HG03039 (cell line): ENCODE measurements around the gene PNCK.
"Not testable (repeated sequence)": the region's sequence is repeated elsewhere in the genome, so short reads cannot be mapped to it uniquely, and the experiment has no call there.

ENCODE experiments used
- ATAC-seq: cut with Tn5 transposase; IDR thresholded peaks from one replicate; pipeline ENCODE4 v1.9.1; 2021; ENCODE audit warnings: mild to moderate bottlenecking, moderate library complexity; ENCODE audit not compliant: unreplicated experiment

Gene PNCK

GRCh38 chrX:153686711-153687110 is 13.1 kb upstream of the PNCK start:
- ATAC-seq = no peak

DNA sequence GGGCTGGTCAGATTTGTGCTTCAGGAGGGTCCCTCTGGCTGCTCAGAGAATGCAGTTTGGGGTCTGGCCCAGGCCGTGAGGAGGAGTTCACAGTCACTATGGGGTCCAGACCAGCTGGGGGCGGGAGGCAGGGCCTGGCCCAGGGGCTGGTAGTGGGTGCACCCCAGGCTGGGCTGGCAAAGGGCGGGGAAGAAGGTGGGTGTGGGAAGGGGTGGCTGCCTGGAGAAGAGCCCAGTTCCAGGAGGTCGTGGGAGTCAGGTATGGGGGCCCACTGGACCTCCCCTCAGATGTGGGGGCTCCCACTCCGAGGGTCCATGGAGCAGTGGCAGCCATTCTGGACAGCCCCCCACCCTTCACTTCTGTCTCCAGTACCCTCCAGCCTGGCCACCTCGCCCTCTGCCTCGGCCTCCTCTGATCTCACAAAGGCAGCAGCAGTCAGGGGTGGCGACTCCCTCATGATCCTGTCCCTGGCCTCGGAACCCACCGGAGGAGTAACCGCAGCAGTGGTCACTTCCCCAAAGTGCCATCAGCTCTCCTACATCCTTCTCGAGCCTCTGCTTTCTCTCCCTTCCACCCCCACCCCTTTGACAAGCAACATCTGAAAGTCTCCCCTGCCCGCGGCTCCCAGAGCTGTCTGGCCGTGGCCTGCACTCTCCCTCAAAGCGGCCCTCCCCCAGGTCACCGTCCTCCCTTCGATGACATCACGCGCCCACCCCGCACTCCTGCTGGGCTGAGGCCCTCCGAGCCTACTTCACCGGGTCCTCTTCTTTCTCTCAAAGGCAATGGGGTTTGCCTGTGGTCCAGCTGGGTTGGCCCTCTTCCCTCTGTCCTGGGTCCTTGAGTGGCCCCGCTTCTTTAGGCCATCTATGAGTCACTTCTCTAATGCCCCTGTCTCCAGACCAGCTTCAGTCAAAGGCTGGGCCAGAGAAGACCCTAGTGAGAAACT is 12.4 kb upstream of the PNCK start:
- ATAC-seq = no peak

DNA sequence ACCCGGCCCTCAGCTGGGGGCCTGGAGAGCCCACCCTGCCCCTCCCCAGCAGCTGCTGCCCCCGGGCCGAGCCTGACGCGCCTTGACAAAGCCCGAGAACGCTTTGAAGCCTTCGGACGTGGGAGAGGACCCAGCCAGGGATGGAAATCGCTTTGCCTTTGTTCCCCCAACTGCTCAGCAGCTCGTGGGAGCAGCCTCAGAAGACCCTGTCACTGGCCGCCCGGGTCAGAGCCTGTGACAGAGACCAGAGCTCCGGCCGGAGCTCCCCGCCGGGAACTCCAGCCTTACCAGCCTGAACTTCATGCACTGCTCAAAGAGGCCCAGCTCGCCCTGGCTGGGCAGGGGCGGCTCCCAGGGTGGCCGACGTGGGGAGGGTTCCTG is 11.5 kb upstream of the PNCK start:
- ATAC-seq = no peak

DNA sequence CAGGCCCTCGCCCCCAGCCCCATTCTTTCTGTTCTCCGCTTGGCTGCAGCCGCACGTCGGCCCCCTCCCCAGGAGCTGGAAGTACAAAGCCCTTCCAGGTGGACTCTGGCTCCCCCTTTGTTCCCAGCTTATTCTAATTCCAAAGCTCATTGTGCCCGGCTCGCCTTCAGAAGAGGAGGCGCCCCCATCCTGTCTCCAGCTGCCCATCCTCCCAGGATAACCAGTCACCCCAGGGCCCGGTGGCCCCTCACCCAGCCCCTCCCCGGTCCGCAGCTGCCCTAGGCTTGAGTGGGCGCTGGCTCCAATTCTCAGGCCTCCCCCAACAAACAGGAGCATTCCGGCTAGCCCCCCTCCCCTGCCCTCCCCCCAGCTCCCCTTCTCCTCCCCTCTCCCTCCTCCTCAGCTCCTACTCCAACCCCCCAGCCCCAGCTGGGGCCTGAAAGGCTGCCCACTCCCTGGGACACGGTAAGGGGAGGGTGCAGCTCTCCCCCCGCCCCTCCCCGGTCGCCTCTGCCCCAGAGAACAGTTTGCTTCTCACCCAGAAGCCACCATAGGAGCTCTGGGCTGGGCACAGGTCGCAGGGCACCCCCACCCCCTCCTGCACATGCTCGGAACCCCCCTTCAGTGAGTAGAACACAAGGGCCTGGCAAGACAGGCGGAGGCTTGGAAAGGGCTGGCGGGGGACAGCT is 11.0 kb upstream of the PNCK start:
- no peak for ATAC-seq

GRCh38 chrX:153683486-153683885 is 9.9 kb upstream of the PNCK start:
- not testable (repeated sequence) for ATAC-seq

GRCh38 chrX:153681175-153681574 is 7.6 kb upstream of the PNCK start:
- ATAC-seq = no peak

DNA sequence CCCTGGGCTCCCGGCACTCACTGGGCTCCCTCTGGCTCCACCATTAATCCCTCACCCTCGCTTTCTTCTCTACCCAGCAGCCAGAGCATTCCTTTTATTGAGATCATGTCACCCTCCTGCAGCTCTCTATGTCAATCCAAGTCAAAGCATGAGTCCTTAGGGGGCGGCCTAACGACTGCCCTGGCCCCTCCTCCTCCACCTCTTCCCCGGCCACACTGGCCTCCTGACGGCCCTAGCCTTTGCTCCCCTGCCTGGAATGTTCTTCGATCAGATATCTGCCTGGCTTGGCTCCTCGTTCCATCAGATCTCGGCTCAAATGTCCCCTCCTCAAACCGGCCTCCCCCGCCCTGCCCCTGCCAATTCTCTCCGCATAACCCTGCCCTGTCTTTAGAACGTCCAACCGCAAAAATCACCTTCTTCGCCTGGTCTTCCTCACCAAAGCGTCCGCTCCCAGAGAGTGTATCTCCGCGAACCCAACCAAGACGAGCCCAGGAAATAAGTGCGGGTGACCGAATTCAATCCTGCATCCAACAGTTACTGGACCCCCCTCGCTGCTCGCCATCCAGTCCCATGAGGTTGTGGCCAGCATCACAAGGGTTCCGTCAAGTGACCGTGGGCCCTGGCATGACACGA is 722 bp upstream of the PNCK start:
- ATAC-seq = no peak

DNA sequence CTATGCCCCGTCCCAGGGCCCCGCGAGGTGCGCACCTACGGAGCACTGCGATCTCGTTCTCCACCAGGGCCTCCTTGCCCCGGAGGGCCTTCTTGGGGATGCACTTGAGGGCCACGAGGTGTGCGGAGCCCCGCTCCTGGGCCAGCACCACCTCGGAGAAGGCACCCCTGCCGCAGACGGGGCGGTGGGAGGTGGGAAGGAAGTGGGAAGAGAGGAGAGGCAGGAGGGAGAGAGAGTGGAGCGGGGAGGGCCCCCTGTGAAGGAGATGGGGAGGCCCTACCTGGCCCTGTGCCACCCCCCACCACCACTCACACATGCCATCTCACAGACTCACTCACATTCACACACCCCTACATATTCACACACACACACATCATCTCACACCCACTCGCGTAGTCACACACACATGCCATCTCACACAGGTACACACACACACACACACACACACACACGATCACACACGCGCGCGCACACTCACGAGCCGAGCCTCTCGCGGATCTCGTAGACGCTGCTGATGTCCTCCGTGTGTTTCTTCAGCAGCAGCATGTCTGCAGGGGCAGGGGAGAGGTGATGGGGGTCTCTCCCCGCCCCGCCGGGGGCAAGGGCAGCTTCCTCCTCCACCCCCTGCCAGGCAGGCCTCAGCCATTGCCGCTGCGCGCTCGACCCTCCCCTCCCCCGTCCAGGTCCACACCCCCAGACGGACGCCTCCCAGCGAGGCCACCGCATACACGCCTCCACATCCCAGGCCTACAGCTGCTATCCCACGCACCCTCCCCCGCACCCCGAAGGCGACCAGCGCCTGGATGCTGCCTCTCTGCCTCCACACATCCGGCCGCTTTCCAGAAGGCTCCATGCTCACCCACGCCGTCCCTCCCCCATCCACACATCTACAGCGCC is 834 bp downstream of the PNCK start:
- ATAC-seq = no peak

GRCh38 chrX:153671589-153672530 is 1.8 kb downstream of the PNCK start:
- no peak for ATAC-seq

GRCh38 chrX:153670748-153671588 is 2.6 kb downstream of the PNCK start:
- ATAC-seq = no peak

GRCh38 chrX:153669901-153670731 is 3.5 kb downstream of the PNCK start:
- no peak for ATAC-seq

- ATAC-seq = no peak
Measured at GRCh38 chrX:153669174-153669890, 4.3 kb downstream of the PNCK start.

- no peak for ATAC-seq
Measured at GRCh38 chrX:153668423-153669173, 5.0 kb downstream of the PNCK start.

DNA sequence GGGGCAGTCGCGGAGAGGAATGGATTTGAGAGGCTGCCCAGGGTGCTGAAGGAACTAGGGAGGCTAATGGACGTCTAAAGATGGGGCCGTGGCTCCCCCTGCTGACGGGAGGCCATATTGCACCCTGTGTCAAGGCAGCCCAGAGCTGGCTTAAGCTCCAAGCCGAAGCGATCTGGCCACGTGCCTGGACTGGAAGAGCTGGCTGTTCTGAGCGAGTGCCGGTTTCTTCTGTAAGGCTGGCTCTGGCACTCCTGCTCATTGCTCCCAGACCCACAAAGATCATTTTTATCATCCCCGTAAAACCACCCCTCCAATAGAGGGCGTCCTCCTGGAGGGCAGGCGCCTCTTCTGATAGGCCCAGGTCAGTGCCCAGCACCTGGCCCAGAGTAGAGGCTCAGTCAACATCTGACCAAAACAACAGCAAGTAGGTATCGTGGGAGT is 5.6 kb downstream of the PNCK start:
- no peak for ATAC-seq

DNA sequence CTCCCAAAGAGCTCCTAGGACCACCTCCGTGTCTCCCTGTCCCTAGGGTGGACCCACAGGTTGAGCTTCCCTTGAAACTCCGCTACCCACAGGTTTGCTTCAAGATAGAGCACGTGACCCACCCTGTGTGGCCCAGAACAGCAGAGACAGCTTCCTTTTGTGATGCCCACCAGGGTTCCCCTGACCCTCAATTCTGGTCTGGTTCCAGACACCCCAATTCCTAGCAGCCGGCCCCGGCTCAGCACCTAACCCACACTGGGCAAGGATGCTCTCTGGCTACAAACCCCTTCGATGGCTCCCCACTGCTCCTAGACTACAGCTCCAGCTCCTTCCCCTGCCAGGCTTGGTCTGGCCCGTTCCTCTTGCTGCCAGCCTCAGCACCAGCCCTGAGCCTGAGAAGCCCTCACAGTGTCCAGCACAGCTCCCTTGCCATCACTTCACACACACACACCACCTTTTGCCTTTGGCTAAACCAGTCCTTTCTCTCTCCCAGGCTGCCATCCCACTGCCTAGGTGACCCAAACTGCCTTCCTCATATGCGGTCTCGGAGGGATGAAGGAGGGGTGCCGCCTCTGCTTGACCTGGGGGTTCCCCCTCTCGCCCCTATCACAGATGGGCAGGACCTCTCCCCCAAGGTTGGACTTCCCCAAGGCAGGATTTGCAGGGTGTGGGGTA is 6.2 kb downstream of the PNCK start:
- ATAC-seq = no peak
